Germinal center (tissue), 1 donor: ENCODE data around the gene ATP8A1.
"Not testable (repeated sequence)": the region's sequence is repeated elsewhere in the genome, so short reads cannot be mapped to it uniquely, and the experiment has no call there.

Experiments used
- DNase-seq: peaks from one replicate; pipeline ENCODE4 v3.0.0; 2012; ENCODE audit warnings: mixed read lengths, low spot score

ATP8A1 gene

GRCh38 chr4:42467777-42468176, 189.1 kb downstream of the ATP8A1 start:
- DNase-seq = not testable (repeated sequence)

GRCh38 chr4:42466273-42466844, 190.5 kb downstream of the ATP8A1 start:
- no peak for DNase-seq

DNA sequence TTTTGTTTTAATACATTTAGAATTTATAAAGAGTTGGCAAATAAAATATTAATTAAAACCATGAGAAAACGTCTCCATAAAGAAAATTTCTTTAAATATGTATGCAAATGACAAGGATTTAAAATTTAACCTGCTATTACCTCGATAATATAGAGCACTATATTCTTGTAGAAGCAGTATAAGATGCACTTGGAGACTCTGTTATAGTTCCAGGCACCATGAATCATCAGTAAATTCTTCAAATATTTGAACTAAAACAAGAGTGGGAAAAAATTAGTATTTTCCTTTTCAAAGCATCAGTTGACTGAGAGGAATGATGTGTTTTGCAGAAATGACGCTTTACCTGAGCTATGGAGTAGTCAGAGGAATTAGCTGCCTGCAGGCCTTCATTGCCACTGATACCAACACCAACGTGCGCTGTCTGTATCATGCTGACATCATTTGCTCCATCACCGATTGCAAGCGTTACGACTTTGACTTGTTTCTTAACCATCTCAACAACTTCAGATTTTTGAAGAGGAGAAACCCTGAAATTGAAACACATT, 192.3 kb downstream of the ATP8A1 start:
- DNase-seq = no peak

DNA sequence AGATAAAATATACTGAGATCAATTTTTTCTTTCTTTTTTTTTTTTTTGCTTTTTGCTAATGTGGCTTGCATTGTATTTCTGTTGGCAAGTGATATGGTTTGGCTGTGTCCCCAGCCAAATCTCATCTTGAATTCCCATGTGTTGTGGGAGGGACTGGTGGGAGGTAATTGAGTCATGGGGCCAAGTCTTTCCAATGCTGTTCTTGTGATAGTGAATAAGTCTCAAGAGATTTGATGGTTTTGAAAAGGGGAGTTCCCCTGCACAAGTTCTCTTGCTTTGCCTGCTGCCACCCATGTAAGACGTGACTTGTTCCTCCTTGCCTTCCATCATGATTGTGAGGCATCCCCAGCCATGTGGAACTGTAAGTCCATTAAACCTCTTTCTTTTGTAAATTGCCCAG, 195.7 kb downstream of the ATP8A1 start:
- DNase-seq = not testable (repeated sequence)

DNA sequence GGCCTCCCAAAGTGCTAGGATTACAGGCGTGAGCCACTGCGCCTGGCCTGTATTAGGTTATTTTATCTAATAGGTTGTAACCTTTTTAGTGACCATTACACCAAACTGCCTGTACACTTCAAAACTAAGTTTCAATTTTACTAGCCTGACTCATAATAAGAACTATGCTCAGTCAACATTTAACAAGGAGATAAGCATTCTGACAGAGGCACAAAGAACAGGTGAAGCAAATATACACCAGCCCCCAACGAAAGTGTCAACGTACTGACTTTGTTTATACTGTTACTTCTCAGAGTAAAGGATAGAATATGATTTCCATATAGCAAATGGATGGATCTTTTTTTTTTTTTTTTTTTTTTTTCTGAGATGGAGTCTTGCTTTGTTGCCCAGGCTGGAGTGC, 196.9 kb downstream of the ATP8A1 start:
- DNase-seq = no peak

GRCh38 chr4:42458657-42459056, 198.2 kb downstream of the ATP8A1 start:
- DNase-seq = no peak

- DNase-seq = no peak
These were observed 202.0 kb downstream of the ATP8A1 start for GRCh38 chr4:42454755-42455420.

- DNase-seq = no peak
These were observed 203.3 kb downstream of the ATP8A1 start for GRCh38 chr4:42453612-42454011.

GRCh38 chr4:42452823-42453222, 204.1 kb downstream of the ATP8A1 start:
- DNase-seq = no peak

DNA sequence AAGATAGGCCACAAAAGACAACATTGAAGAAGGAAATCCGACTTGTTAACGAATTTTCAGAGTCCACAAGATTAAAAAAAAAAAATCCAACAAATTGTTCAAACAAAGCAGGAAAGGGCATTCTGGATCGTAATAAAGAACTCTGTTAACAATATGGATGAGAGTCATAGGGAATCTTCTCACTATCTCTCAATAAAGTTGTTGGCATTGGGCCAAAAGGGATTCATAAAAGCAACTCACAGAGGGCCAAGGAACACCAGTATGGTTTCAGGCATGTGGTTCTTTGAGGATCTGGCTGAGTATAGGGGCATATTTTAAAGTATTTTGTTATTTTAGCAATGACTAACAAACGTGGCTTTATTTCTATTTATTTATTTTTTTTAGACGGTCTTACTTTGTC, 210.1 kb downstream of the ATP8A1 start:
- DNase-seq = no peak

- DNase-seq = no peak
These were observed 211.9 kb downstream of the ATP8A1 start for GRCh38 chr4:42445038-42445437.

GRCh38 chr4:42442601-42443000, 214.3 kb downstream of the ATP8A1 start:
- no peak for DNase-seq

- no peak for DNase-seq
These were observed 216.8 kb downstream of the ATP8A1 start for GRCh38 chr4:42440083-42440482.

DNA sequence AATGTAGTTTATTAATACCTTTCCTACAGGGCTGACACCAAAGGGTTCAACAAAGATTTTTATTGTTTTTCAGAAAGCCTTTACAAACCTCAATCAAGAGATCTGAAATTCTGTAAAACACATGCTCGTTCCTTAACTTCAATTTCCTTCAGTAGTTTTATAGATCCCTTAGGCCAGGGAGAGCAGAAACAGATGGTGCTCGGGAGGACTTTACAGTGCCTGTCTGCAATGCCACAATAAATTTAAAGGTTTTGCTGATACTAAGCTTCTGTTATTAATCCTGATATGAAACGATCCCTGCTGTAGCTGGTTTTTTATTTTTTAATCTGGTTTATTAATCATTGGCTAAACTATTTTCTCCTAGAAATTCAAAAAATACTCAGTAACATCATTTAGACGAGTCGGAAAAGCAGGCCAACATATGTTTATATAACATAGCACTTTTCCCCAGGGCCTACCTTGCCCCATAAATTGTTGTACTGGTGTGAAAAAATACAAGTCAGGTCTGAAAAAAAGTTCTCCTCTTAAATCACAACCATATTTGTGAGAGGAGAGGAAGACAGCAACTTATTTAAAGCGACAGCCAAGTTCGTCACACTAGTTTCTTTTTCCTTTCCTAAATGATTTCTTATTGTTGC, 219.9 kb downstream of the ATP8A1 start:
- DNase-seq = no peak

DNA sequence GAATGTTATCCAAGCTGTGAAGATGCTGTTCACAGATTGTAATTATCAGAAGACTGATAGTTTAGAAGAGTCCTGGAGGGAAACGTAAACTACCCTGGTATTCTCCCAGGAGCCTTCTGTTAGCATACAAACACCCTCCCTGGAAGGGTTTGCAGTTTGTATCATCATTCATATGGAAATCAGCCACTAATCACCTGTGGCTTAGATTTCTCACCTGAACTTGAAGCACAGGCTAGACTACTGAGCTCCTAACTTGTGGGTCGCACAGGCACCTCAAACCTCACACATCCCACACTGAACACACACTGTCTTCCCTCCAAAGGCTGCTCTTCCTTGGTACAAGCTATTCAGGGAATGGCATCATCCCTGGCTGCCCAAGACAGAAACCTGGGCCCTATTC, 228.9 kb downstream of the ATP8A1 start:
- DNase-seq = no peak

DNA sequence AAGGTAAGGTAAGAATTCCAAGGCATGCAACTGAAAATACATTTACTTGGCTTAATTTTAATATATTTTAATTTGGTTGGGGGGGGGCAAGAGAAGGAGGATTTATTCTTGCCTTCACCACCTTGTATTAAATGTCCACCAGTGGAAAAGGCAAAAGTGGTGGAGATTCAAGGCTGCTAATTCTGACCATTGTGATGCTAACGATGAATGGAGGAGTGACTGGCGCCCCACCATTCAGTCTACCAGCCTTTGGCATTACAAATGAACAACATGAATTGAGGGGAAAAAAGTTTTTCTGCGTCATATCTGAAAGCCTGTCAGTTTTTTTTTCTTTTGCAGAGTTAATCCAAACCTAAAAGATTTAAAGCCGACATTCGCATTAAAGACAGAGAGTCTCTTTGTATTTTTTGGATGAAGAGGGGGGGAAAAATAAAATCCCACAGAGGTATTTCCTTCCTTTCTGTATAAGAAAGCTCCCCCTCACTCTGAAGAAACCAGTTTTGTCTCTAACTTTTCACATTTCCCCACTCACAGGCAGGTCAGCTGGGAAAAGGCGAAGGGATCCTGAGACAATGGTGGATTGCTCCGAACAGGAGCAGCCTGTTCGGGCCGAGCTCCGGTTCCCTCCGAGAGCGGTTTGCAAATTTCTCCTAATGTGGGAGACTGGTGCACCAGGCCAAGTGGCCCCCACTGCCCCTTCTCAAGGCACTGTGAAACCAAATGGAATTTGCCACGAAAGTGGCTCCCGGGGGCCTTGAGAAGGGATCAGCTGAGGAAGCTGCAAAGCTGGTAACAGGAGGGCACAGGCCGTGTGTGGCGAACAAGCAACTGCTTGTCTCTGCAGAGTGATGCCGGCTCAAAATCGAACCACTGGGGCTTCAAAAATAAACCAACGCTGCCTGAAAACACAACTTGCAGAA, 231.5 kb downstream of the ATP8A1 start:
- no peak for DNase-seq

GRCh38 chr4:42420140-42420539, 236.8 kb downstream of the ATP8A1 start:
- no peak for DNase-seq

DNA sequence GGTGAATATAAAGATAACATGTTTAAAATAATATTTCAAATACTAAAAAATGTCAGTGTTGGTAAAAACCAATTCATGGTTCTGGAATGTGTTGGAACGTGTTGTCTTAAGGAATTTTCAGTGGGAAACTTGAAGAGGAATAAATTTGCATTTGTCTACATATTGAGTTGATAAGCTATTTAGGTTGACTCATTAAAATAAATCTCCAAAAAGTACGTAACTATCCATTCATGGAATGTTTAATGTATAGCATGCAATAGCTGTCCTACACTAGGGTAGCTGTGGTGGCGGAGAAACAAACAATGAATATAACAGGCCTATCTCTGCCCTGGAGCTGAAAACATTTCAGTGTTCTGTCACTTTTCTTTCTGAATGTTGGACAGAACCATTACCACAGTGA, 239.4 kb downstream of the ATP8A1 start:
- DNase-seq = no peak

DNA sequence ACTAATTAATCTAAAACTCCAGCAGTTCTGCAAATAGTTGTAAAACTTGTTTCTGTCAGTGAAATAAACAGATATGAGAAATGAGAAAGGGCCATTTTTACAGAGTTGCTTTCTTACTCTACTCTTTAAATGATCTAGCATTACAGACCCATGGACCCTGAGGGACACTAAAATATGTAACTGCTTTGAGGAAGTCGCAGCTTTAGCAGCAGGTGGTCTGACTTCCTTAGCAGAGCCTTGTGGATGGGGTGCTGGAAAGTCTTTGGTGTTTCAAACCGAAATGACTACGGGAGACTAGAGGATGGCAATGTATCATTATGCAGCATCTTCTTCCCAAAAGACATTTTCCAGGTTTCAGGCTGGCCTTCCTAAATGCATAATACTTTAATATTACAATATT, 240.9 kb downstream of the ATP8A1 start:
- DNase-seq = no peak

DNA sequence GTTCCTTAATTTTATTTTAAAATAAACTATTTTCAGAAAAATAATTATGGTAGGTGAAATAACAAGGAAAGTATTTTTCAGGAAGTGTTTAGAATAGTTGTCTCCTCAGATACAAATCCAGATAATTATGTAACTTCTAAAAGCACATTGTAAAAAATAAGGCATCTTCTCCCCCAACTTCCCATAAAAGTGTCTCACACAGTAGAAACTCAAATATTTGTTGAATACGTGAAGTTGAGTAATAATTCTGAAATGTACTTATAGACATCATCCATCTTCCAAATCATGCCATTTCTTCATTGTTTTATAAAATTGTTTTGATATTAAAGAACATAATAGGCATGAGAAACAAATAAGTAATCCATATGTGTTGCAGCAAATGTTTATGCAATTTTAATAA, 241.6 kb downstream of the ATP8A1 start:
- DNase-seq = no peak

DNA sequence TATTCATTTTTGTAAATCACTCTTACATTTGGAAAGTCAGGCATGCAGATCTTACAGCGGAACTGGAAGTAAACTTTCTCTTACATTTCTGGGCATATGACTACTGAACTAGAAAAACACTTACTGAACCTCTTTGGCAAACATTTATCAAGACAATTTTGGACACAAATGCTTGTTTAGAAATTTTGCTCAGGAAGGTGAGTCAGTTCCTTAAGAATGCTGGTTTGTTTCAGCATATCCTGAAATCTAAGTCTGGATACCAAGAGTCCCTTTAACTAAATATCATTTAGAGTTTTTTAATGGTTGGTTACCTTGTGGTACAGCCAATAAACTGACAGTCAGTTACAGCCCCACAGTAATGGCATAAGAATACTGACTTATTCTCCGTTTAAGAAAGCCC, 244.7 kb downstream of the ATP8A1 start:
- DNase-seq = no peak

GRCh38 chr4:42411803-42412202, 245.1 kb downstream of the ATP8A1 start:
- DNase-seq = no peak
